Esophagus squamous epithelium (tissue), 5 donors: ENCODE results near the gene CPNE7. TPM values are rescaled to one million over a fixed set of nuclear protein-coding genes. Genes with fewer than 3 reads are reported as not detected.
A peak's percentile ranks its signal among the peaks of the same experiment; 100 is the strongest.

Experiments used
- DNase-seq: peaks from one replicate; lab custom pipeline; 2025; lab: John Stamatoyannopoulos, UW
- H3K27ac ChIP-seq, 4 donors: fragments of 200-600 bp; sonication (generic); one replicate each; pipeline ENCODE4 v1.5.1; 2016 to 2019; ENCODE audit warnings: mild to moderate bottlenecking in 1 of 4
- H3K27me3 ChIP-seq, 4 donors: fragments of 200-600 bp; sonication (generic); 1 replicate in 3 of 4; 2 replicates in 1 of 4; pipeline versions ENCODE4 v1.5.1 to v1.6.0; 2017 to 2021; ENCODE audit warnings: antibody characterized with exemption in 1 of 4
- H3K36me3 ChIP-seq, 3 donors: fragments of 200-600 bp; sonication (generic); one replicate each; pipeline ENCODE4 v1.5.1; 2016 to 2019
- H3K4me1 ChIP-seq, 3 donors: fragments of 200-600 bp; sonication (generic); one replicate each; pipeline ENCODE4 v1.5.1; 2017 to 2019
- H3K4me3 ChIP-seq, 4 donors: fragments of 200-600 bp; sonication (generic); 1 replicate in 3 of 4; 2 replicates in 1 of 4; pipeline ENCODE4 v1.5.1; 2016 to 2019; ENCODE audit warnings: mild to moderate bottlenecking in 2 of 4, moderate library complexity in 1 of 4
- H3K9me3 ChIP-seq, 3 donors: fragments of 200-600 bp; sonication (generic); one replicate each; pipeline ENCODE4 v1.5.1; 2016 to 2019
- POLR2A ChIP-seq, 4 donors: fragments of 450-650 bp; IDR thresholded peaks; one replicate each; pipeline ENCODE4 v1.6.1; 2017; ENCODE audit warnings: antibody characterized with exemption in 4 of 4, mild to moderate bottlenecking in 4 of 4, moderate library complexity in 3 of 4
- WGBS, 2 donors: methylation state at CpG; one replicate each; pipeline ENCODE4 v1.1.5; 2018; 5-methylcytosine and 5-hydroxymethylcytosine counted together
- intact Hi-C: fragments of 100-400 bp; cut with DNase I; formaldehyde crosslinking; loops from one replicate; pipeline ENCODE4 v1.15.0; 2022
- total RNA-seq, 4 donors: library from RNA; depleted of rRNA; stranded (reverse); fragments of >200 nt; gene quantifications; one replicate each; pipeline ENCODE4 v1.1.0, GENCODE V29; 2016
- TF ChIP-seq, protein P1 (sequence below), 6 experiments: fragments of 450-650 bp in 4 of 6; fragments of 200-600 bp in 2 of 6; sonication (generic) in 2 of 6; IDR thresholded peaks; one replicate each; pipeline ENCODE4 v1.5.1; 2016 to 2019; ENCODE audit warnings: antibody characterized with exemption in 6 of 6, mild to moderate bottlenecking in 4 of 6, moderate library complexity in 4 of 6
- donor health status: DM: yes; HTN: yes; CAD: no.

CPNE7 gene
- total RNA-seq, 4 donors from 2014 or later, result 0.45 to 2.9 (median 2.1) TPM

DNA sequence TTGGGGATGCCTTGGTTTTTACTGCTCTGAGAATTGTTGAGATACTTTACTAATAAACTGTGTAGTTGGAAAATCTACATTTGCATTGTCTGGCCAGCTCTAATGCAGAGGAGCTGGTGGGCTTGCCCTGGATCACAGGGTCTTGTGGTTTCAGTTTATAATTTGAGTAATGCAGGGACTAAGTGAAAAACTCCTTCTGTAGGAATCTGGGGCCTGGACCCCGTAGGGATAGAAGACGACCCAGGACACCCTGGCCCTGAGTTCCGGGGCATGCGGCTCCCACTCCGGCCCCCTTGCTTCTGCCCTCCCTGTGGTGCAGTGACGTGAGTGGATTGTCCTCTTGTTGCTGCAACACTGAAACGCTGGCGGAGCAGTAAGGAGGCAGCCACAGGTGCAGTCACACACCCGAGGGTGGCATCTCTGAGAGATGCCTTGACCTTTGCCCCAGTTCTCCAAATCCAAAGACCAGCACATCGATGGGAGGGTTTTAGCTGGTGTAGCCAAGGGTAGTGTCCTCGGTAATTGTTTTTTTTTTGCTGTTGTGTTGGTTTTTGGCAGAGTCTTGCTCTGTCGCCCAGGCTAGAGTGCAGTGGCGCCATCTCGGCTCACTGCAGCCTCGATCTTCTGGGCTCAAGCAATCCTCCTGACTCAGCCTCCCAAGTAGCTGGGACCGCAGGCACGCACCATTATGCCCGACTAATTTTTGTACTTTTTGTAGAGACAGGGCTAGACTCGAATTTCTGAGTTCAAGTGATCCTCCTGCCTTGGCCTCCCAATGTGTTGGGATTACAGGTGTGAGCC is 17.7 kb upstream of the CPNE7 start:
- Histone ChIP-seq H3K27ac (no peak overlapping the region), H3K27me3 (no peaks in the 10 kb centered on the region), H3K36me3 (peaks cover 12 to 64% (median 21%) of the 10 kb centered on the region in 3 donors), H3K4me1 (peaks cover 23 to 46% (median 24%) of the 10 kb centered on the region in 3 donors), H3K9me3 (no peaks in the 10 kb centered on the region), H3K4me3 (no peak overlapping the region)
- 86 to 91% methylated on average over 11 to 12 of the region's 19 CpGs for WGBS, 2 donors
- TF ChIP-seq POLR2A (IDR thresholded peaks at IDR 0.05), result no peak
- TF ChIP-seq, protein P1, sequence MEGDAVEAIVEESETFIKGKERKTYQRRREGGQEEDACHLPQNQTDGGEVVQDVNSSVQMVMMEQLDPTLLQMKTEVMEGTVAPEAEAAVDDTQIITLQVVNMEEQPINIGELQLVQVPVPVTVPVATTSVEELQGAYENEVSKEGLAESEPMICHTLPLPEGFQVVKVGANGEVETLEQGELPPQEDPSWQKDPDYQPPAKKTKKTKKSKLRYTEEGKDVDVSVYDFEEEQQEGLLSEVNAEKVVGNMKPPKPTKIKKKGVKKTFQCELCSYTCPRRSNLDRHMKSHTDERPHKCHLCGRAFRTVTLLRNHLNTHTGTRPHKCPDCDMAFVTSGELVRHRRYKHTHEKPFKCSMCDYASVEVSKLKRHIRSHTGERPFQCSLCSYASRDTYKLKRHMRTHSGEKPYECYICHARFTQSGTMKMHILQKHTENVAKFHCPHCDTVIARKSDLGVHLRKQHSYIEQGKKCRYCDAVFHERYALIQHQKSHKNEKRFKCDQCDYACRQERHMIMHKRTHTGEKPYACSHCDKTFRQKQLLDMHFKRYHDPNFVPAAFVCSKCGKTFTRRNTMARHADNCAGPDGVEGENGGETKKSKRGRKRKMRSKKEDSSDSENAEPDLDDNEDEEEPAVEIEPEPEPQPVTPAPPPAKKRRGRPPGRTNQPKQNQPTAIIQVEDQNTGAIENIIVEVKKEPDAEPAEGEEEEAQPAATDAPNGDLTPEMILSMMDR (IDR thresholded peaks at IDR 0.05), result peak in 1 of 6 experiments; percentile 2
- intact Hi-C loops, result no loop called here
- no peak for DNase-seq

DNA sequence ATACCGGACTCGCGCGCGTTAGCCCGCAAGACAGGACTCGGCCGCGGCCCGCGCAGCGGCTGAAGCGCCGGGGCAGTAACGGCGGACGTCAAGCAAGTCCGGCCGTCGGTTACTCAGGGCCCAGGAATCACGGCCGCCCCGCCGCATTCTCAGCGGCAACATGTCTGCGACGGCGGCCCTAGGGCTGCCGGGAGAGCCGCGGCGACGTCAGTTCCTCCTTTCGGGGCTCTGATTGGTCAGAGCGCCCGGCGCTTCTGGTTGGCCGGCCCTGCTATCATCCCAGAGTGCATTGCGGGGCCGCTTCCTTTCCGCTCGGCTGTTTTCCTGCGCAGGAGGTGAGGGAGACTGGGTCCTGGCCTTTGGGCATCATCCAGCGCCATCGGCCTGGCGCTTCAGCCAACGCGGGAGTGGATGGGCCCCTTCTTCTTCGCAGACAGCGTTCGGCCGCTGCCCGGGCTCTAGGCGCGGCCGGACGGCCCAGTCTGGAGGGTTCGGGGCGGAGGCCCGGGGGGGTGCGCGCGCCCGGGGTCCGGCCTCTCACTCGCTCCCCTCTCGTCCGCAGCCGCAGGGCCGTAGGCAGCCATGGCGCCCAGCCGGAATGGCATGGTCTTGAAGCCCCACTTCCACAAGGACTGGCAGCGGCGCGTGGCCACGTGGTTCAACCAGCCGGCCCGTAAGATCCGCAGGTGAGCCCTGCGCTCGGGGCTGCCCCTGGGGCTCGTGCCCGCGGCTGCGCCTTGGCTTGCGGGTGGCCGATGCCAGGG is 15.0 kb upstream of the CPNE7 start, which contains the start of gene RPL13:
Gene RPL13, plus strand, starts transcription at position 305 of the 764 bp plus-strand sequence. Its CDS starts 278 bp downstream, at position 583.
- intact Hi-C loops, result no loop called here
- H3K36me3 ChIP-seq, result peaks cover 24 to 58% (median 29%) of the 10 kb centered on the region in 3 donors
- H3K4me3 ChIP-seq, result peak within 1 kb of the TSS; percentile 80 to 96 (median 94)
- no peaks in the 10 kb centered on the region for H3K27me3 ChIP-seq
- 1% methylated on average over 21 of the region's 87 CpGs; no CpG with 5 or more reads in 1 of the 2 donors for WGBS, 2 donors
- H3K9me3 ChIP-seq, result no peaks in the 10 kb centered on the region
- H3K4me1 ChIP-seq, result peaks cover 46 to 73% (median 51%) of the 10 kb centered on the region in 3 donors
- peak; percentile 78 for DNase-seq
- peak within 1 kb of the TSS; percentile 97 to 100 (median 99) for H3K27ac ChIP-seq
- TF ChIP-seq, protein P1 (IDR thresholded peaks at IDR 0.05), result peak in 1 of 6 experiments; percentile 12
- TF ChIP-seq POLR2A (IDR thresholded peaks at IDR 0.05), result peak in 3 of 4 donors; percentile 93 to 99 (median 97)

DNA sequence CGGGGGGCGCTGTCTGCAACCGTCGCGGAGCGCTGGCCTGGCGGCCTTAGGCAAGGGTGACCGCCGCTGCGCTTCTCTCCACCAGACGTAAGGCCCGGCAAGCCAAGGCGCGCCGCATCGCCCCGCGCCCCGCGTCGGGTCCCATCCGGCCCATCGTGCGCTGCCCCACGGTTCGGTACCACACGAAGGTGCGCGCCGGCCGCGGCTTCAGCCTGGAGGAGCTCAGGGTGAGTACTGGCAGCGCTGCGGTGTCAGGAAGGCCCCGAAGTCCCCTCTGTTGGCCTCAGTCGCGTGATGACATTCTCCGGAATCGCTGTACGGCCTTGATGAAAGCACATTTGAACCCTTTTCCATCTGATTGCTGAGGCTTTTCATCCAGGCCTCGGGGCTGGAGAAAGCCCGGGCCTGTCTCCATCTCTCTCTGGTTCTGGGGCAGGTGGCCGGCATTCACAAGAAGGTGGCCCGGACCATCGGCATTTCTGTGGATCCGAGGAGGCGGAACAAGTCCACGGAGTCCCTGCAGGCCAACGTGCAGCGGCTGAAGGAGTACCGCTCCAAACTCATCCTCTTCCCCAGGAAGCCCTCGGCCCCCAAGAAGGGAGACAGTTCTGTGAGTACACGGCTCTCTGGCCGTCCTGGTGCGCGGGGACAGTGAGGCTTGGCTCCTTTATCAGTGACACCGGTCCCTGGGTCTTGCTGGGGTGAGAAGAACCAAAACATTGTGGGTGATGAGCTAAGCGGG is 14.2 kb upstream of the CPNE7 start:
- intact Hi-C loops, result no loop called here
- DNase-seq, result no peak
- 5 to 38% methylated on average over 1 to 6 of the region's 58 CpGs for WGBS, 2 donors
- TF ChIP-seq, protein P1 (IDR thresholded peaks at IDR 0.05), result no peak
- TF ChIP-seq POLR2A (IDR thresholded peaks at IDR 0.05), result no peak
- Histone ChIP-seq H3K27me3 (no peaks in the 10 kb centered on the region), H3K4me3 (peak overlapping the region; percentile 80 to 96 (median 94)), H3K9me3 (no peaks in the 10 kb centered on the region), H3K36me3 (peaks cover 20 to 50% (median 29%) of the 10 kb centered on the region in 3 donors), H3K4me1 (peaks cover 54 to 81% (median 56%) of the 10 kb centered on the region in 3 donors), H3K27ac (peak overlapping the region; percentile 97 to 100 (median 99))

DNA sequence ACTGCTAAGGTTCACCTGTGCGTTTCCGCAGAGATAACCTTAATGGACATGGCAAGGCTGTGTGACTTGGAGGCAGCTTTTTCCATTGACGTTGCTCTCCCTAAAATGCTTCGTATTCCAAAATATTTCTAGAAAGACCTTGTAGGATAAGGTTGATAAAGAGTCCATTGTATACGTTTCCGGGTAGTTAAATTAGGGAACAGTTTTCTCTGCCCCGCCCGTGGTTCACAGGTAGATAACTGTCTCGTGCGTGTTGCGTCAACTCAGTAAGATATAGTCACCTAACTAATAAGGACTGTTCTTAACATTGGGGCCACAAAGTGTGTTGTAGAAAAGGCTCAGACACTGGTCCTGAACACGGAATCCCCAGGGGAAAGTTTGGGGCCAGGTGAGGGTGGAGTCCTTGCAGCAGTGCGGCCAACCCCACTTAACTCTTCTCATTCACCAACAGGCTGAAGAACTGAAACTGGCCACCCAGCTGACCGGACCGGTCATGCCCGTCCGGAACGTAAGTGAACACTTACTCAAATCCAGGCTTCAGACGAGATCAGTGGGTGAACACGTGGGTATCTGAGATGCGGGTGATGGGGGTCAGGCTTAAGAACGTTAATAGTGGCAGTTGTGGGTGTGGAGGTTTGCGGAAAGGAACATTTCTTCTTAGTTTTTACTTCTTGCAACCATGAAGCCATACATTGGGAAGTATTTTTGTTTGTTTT is 13.5 kb upstream of the CPNE7 start:
- H3K36me3 ChIP-seq, result peaks cover 20 to 43% (median 29%) of the 10 kb centered on the region in 3 donors
- intact Hi-C loops, result no loop called here
- no peaks in the 10 kb centered on the region for H3K27me3 ChIP-seq
- TF ChIP-seq POLR2A (IDR thresholded peaks at IDR 0.05), result no peak
- TF ChIP-seq, protein P1 (IDR thresholded peaks at IDR 0.05), result no peak
- peaks cover 55 to 83% (median 56%) of the 10 kb centered on the region in 3 donors for H3K4me1 ChIP-seq
- H3K9me3 ChIP-seq, result no peaks in the 10 kb centered on the region
- 32 to 37% methylated on average over 21 to 22 of the region's 23 CpGs for WGBS, 2 donors
- H3K27ac ChIP-seq, result peak overlapping the region; percentile 97 to 100 (median 99)
- H3K4me3 ChIP-seq, result peak overlapping the region; percentile 80 to 96 (median 94)
- no peak for DNase-seq
